Activated T-cell treated with anti-CD3 and anti-CD28 coated beads, Interleukin-2, amount 50 U/mL, for 72 hours (primary cell): ENCODE data around the gene SEC14L1. TPM values are rescaled to one million over a fixed set of nuclear protein-coding genes. Genes with fewer than 3 reads are reported as not detected.

ENCODE experiments used
- ATAC-seq, 2 donors: fragments of 150-1000 bp; cut with Tn5 transposase; replicated peaks in 1 of 2; 2 replicates each; pipeline ENCODE4 v1.10.0; 2021; ENCODE audit warnings: moderate library complexity in 2 of 2, mild to moderate bottlenecking in 1 of 2
- DNase-seq, 2 donors: peaks; one replicate each; pipeline ENCODE4 v3.0.0; 2021 to 2022; ENCODE audit warnings: mixed read lengths in 1 of 2
- H3K27ac Mint-ChIP-seq: one replicate; pipeline ENCODE4 v1.8.0; 2022; ENCODE audit warnings: mild to moderate bottlenecking, moderate library complexity, mixed read lengths
- H3K27me3 Mint-ChIP-seq: one replicate; pipeline ENCODE4 v1.8.0; 2022; ENCODE audit warnings: low read depth, mixed read lengths
- H3K36me3 Mint-ChIP-seq, 2 donors: one replicate each; pipeline ENCODE4 v1.8.0; 2022; ENCODE audit warnings: mixed read lengths in 2 of 2, mild to moderate bottlenecking in 1 of 2; ENCODE audit not compliant: insufficient read depth in 2 of 2
- H3K4me1 Mint-ChIP-seq: one replicate; pipeline ENCODE4 v1.8.0; 2022; ENCODE audit warnings: low read depth, mixed read lengths
- H3K4me3 Mint-ChIP-seq, 2 donors: one replicate each; pipeline ENCODE4 v1.8.0; 2022; ENCODE audit warnings: mild to moderate bottlenecking in 2 of 2, mixed read lengths in 2 of 2, moderate library complexity in 2 of 2
- H3K9me3 Mint-ChIP-seq, 2 donors: one replicate each; pipeline ENCODE4 v1.8.0; 2022; ENCODE audit warnings: mixed read lengths in 2 of 2
- total RNA-seq, 2 donors: library from RNA; stranded (reverse); gene quantifications; one replicate each; pipeline ENCODE4 v1.2.3, GENCODE V29; 2022

The SEC14L1 gene
- total RNA-seq, 2 donors from 2014 or later, result 175 to 204 TPM

DNA sequence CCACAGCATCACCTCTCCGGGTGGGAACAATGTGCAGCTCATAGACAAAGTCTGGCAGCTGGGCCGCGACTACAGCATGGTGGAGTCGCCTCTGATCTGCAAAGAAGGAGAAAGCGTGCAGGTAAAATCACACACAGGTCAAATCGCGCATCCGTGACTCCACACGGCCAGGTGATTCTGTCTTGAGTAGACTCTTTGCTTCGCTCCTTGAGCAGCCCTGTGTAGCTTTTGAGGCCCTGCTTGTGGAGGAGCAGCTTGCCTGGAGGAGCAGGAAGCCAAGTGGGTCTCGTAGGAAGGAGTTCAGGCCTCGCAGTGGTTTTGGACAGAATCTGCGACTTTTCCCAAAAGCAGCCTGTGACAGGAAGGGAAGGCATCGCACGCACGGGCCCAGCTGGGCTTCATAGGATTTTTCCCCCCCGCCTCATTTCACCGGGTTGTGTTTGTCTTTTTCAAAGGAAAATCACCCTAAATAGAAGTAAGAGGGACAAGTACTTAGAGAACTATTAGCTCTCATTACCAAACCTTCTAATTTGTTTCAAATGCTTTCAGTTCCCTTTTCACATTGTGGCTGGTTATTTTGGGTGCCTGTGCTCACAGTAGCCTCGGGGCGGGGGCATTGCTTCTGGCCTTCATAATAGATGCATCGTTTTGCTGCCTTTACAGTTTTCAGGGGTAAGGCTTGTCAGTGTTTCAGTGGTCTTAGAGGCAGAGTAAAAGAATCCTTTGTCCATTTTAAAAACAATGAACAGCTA lies 71.5 kb downstream of the SEC14L1 start:
- Mint-ChIP-seq H3K27ac (no peak overlapping the region), H3K4me1 (no peaks in the 10 kb centered on the region), H3K9me3 (no peaks in the 10 kb centered on the region), H3K27me3 (no peaks in the 10 kb centered on the region), H3K36me3 (peaks cover 11 to 27% of the 10 kb centered on the region in 2 donors), H3K4me3 (no peak overlapping the region)
- DNase-seq, result no peak
- ATAC-seq, result no peak

DNA sequence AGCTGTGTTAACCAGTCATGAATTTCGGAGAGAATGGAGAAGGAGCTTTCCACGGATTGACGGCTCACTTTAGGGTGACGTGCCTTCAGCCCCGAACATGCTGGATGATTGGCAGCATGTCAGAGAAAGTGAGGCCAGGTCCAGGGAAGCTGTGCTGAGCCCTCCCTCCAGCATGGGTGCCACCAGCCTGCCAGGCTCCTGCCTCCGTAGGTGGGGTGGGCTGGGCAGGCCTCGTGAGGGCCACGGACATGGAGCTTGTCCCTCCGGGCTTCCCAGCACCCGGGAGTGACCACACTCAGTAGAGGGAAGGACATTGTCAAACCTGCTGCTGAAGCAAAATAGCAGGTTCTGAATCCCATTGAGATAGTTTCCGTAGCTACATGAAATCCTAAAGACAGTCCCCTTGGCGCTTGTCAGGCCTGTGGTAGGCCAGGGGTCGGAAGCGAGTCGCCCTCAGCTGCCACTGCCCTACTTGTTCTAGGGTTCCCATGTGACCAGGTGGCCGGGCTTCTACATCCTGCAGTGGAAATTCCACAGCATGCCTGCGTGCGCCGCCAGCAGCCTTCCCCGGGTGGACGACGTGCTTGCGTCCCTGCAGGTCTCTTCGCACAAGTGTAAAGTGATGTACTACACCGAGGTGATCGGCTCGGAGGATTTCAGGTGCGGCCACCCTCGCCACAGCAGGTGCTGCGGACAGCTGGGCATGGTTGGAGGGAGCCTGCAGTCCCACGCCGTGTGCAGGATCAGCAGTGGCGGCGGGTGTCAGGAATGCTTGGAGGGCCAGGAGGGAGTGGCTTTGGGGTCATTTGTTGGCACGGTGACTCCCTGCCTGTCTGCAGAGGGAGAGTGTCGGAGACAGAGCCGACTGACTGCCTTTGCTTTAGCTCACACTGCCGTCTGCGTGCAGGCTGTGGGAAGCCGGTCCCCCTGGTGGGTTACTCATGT lies 72.3 kb downstream of the SEC14L1 start:
- no peak overlapping the region for H3K27ac Mint-ChIP-seq
- no peaks in the 10 kb centered on the region for H3K4me1 Mint-ChIP-seq
- no peaks in the 10 kb centered on the region for H3K27me3 Mint-ChIP-seq
- ATAC-seq (no peak), DNase-seq (no peak)
- H3K36me3 Mint-ChIP-seq, result peaks cover 11 to 27% of the 10 kb centered on the region in 2 donors
- no peaks in the 10 kb centered on the region for H3K9me3 Mint-ChIP-seq
- H3K4me3 Mint-ChIP-seq, result no peak overlapping the region

- Mint-ChIP-seq H3K9me3 (no peaks in the 10 kb centered on the region), H3K36me3 (peaks cover 10 to 27% of the 10 kb centered on the region in 2 donors), H3K27me3 (no peaks in the 10 kb centered on the region), H3K4me3 (no peak overlapping the region), H3K4me1 (no peaks in the 10 kb centered on the region), H3K27ac (no peak overlapping the region)
- ATAC-seq (no peak), DNase-seq (no peak)
These were observed 73.0 kb downstream of the SEC14L1 start for GRCh38 chr17:77213778-77214132.

DNA sequence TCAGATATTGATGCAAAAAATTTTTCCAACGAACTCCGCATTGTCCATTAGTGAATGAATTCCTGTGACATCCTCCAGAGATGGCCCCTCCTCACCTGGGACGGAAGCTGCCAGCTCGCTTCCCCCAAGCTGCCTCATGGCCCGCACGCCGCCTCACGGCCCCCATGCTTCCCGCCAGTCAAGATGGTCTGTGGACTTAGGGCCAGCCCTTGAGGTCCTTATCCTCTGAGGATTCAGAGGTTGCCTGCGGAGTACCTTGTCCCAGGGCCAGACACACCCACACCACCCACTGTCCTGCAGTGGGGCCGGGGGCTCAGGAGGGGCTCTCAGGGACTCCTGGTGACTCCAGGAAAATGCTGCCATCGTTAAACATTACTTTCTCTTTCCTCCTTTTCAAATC lies 73.6 kb downstream of the SEC14L1 start:
- Mint-ChIP-seq H3K36me3 (peaks cover 10 to 26% of the 10 kb centered on the region in 2 donors), H3K27me3 (no peaks in the 10 kb centered on the region), H3K4me1 (no peaks in the 10 kb centered on the region)

GRCh38 chr17:77214743-77215142 lies 74.0 kb downstream of the SEC14L1 start:
- peak in 1 of 2 donors; percentile 17 for DNase-seq
- Mint-ChIP-seq H3K27ac (no peak overlapping the region), H3K36me3 (peaks cover 10 to 21% of the 10 kb centered on the region in 2 donors), H3K9me3 (no peaks in the 10 kb centered on the region), H3K4me3 (no peak overlapping the region), H3K4me1 (no peaks in the 10 kb centered on the region), H3K27me3 (no peaks in the 10 kb centered on the region)
- peak; percentile 30 to 45 for ATAC-seq

More for the DNA sequence above, 73.6 kb downstream of the SEC14L1 start:
- no peak overlapping the region for H3K27ac Mint-ChIP-seq
- H3K4me3 Mint-ChIP-seq, result no peak overlapping the region
- no peak for ATAC-seq
- H3K9me3 Mint-ChIP-seq, result no peaks in the 10 kb centered on the region
- DNase-seq, result no peak

GRCh38 chr17:77215281-77215680 lies 74.5 kb downstream of the SEC14L1 start:
- DNase-seq (no peak), ATAC-seq (no peak)
- Mint-ChIP-seq H3K36me3 (peaks cover 7 to 18% of the 10 kb centered on the region in 2 donors), H3K9me3 (no peaks in the 10 kb centered on the region), H3K27me3 (no peaks in the 10 kb centered on the region), H3K4me3 (no peak overlapping the region), H3K27ac (no peak overlapping the region), H3K4me1 (no peaks in the 10 kb centered on the region)

DNA sequence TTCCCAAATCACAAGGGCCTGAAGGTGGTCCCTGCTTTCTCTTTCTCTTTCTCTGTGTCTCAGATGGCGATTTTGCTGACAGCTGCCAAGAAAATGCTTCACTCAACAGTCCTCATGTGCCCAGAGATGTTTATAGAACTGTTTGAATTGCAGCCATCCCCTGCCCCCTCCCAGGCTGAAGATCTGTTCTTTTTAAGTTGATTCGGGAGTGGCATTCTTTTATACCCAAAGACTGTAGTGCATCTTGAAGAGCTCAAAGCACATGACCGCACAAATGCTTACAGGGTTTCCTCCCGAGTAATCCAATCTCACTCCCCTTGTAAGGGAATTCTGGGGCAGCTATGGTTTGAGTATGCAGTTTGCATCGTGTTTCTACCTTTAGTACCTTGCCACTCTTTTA lies 75.7 kb downstream of the SEC14L1 start:
- Mint-ChIP-seq H3K4me3 (no peak overlapping the region), H3K36me3 (peaks cover 5 to 9% of the 10 kb centered on the region in 2 donors), H3K27me3 (no peaks in the 10 kb centered on the region), H3K4me1 (no peaks in the 10 kb centered on the region), H3K27ac (no peak overlapping the region), H3K9me3 (no peaks in the 10 kb centered on the region)
- ATAC-seq (no peak), DNase-seq (no peak)

- Mint-ChIP-seq H3K4me3 (no peak overlapping the region), H3K9me3 (no peaks in the 10 kb centered on the region), H3K4me1 (no peaks in the 10 kb centered on the region), H3K27me3 (no peaks in the 10 kb centered on the region), H3K27ac (no peak overlapping the region), H3K36me3 (peaks cover 2 to 6% of the 10 kb centered on the region in 2 donors)
- ATAC-seq (no peak), DNase-seq (no peak)
These were observed 76.4 kb downstream of the SEC14L1 start for GRCh38 chr17:77217123-77217522.

DNA sequence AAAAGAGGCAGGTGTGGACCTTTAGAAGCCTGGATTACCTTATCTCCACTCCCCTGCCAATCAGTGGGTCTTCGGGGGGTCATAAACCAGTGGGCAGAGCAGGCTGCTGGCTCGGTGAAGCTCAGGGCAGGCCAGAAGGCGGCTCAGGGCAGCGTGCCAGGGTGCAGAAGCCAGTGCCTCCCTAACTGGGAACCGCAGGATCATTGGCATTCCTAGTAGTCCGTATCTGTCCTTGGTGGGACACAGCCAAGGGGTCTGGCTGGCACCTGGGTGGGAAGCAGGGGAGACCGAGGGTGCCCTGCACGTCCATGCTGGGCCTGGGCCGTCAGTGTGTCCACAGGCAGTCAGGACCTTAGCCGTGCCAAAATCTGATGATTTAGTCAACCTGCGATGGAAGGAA lies 76.8 kb downstream of the SEC14L1 start:
- H3K27me3 Mint-ChIP-seq, result no peaks in the 10 kb centered on the region
- DNase-seq, result no peak
- no peaks in the 10 kb centered on the region for H3K9me3 Mint-ChIP-seq
- no peak overlapping the region for H3K4me3 Mint-ChIP-seq
- H3K27ac Mint-ChIP-seq, result no peak overlapping the region
- ATAC-seq, result no peak
- peaks cover 2 to 6% of the 10 kb centered on the region in 2 donors for H3K36me3 Mint-ChIP-seq
- H3K4me1 Mint-ChIP-seq, result no peaks in the 10 kb centered on the region

DNA sequence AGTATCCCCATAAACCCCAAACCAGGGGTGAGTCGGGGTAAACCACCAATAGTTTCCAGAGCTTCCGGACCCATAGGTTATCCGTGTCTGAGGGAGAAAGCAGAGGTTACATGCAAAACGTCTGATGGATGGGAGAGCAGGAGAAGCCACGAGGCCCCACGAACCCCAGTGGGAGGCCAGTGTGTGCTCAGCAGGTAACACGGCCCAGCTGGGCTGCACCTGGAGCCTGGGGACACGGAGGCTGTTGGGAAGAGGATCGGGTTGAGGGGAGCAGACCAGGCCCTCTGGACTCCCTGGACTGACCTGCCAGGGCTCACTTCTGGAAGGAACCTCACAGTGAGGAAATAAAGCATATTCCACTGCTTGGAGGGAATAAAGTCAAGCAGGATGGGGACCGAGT lies 78.1 kb downstream of the SEC14L1 start:
- Mint-ChIP-seq H3K9me3 (no peaks in the 10 kb centered on the region), H3K36me3 (peaks cover 2 to 5% of the 10 kb centered on the region in 2 donors), H3K27me3 (no peaks in the 10 kb centered on the region), H3K4me1 (no peaks in the 10 kb centered on the region), H3K27ac (no peak overlapping the region), H3K4me3 (no peak overlapping the region)
- DNase-seq (no peak), ATAC-seq (no peak)

DNA sequence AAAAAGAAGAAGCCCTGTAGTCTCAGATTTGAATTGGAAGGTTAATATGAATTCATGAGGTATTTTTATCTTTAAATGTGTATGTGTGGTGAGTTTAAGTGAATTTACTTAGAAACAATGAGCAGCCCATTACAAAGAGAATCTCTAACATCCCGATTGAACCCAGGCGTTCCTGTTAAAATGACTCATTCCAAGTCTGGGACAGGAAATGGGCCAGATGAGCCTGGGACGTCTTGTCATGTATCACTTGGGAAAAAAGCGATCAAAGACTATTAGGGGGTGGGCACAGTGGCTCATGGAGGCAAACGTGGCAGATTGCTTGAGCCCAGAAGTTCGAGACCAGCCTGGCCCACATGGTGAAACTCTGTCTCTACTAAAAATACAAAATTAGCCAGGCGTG lies 81.6 kb downstream of the SEC14L1 start:
- Mint-ChIP-seq H3K36me3 (peaks cover 3% of the 10 kb centered on the region in 2 donors), H3K4me1 (no peaks in the 10 kb centered on the region), H3K4me3 (no peak overlapping the region), H3K9me3 (peaks cover 0 to 6% of the 10 kb centered on the region in 2 donors), H3K27me3 (no peaks in the 10 kb centered on the region), H3K27ac (no peak overlapping the region)
- ATAC-seq, result no peak
- DNase-seq, result no peak

GRCh38 chr17:77223642-77224420 lies 83.1 kb downstream of the SEC14L1 start:
- peaks cover 0 to 6% of the 10 kb centered on the region in 2 donors for H3K9me3 Mint-ChIP-seq
- H3K4me3 Mint-ChIP-seq, result no peak overlapping the region
- peaks cover 3% of the 10 kb centered on the region in 2 donors for H3K36me3 Mint-ChIP-seq
- H3K4me1 Mint-ChIP-seq, result no peaks in the 10 kb centered on the region
- H3K27ac Mint-ChIP-seq, result peak overlapping the region; percentile 12
- H3K27me3 Mint-ChIP-seq, result no peaks in the 10 kb centered on the region
- DNase-seq (no peak), ATAC-seq (no peak)

GRCh38 chr17:77225265-77225664 lies 84.5 kb downstream of the SEC14L1 start:
- no peak overlapping the region for H3K27ac Mint-ChIP-seq
- ATAC-seq, result no peak
- peaks cover 3% of the 10 kb centered on the region in 2 donors for H3K36me3 Mint-ChIP-seq
- H3K4me1 Mint-ChIP-seq, result no peaks in the 10 kb centered on the region
- DNase-seq, result no peak
- peaks cover 0 to 6% of the 10 kb centered on the region in 2 donors for H3K9me3 Mint-ChIP-seq
- H3K27me3 Mint-ChIP-seq, result no peaks in the 10 kb centered on the region
- no peak overlapping the region for H3K4me3 Mint-ChIP-seq
